ENCODE results near the gene ERCC3. TPM values are rescaled to one million over a fixed set of nuclear protein-coding genes. Genes with fewer than 3 reads are reported as not detected.

The ERCC3 gene
- total RNA-seq, 1 experiment from 2014 or later, result 41.4 TPM

Small RNA genes within 50 kb of the gene (small RNA-seq; reads per million reads assigned to genes)
- gene RNU6-1147P, result 0.12 reads per million

Other genes with a start within 250 kb of the ERCC3 start
- gene BIN1, start 187.0 kb downstream of the ERCC3 start, total RNA-seq (2014; rRNA removed; shearing (Covaris generic); ENCODE audit: low replicate concordance), result 8.4 and 17.8 TPM in 2 replicates
- not detected in 2 replicates for gene CYP27C1, start 73.8 kb downstream of the ERCC3 start, total RNA-seq (2014; rRNA removed; shearing (Covaris generic); ENCODE audit: low replicate concordance)
- 36.0 and 40.7 TPM in 2 replicates for gene MAP3K2, start 93.8 kb upstream of the ERCC3 start, total RNA-seq (2014; rRNA removed; shearing (Covaris generic); ENCODE audit: low replicate concordance)
- gene PROC, start 124.3 kb upstream of the ERCC3 start, total RNA-seq (2014; rRNA removed; shearing (Covaris generic); ENCODE audit: low replicate concordance), result not detected in 2 replicates
- 22.7 and 38.3 TPM in 2 replicates for gene IWS1, start 232.3 kb upstream of the ERCC3 start, total RNA-seq (2014; rRNA removed; shearing (Covaris generic); ENCODE audit: low replicate concordance)
- gene MYO7B, start 241.5 kb upstream of the ERCC3 start, total RNA-seq (2014; rRNA removed; shearing (Covaris generic); ENCODE audit: low replicate concordance), result 0.94 and 3.0 TPM in 2 replicates

Data from Karpas-422 (cell line).